Adrenal gland (tissue), 5 donors: ENCODE results near the gene RPS6KL1.

Experiments
- CTCF ChIP-seq, 6 experiments: fragments of 450-650 bp in 4 of 6; fragments of 200-600 bp in 2 of 6; sonication (generic) in 1 of 6; IDR thresholded peaks; 1 replicate in 5 of 6; 2 replicates in 1 of 6; pipeline versions ENCODE4 v1.5.1 to v1.8.0; 2016 to 2021; ENCODE audit warnings: antibody characterized with exemption in 6 of 6, mild to moderate bottlenecking in 2 of 6, moderate library complexity in 1 of 6
- POLR2A ChIP-seq, 2 donors: fragments of 450-650 bp; IDR thresholded peaks; one replicate each; pipeline ENCODE4 v1.6.1; 2017; ENCODE audit warnings: antibody characterized with exemption in 2 of 2, mild to moderate bottlenecking in 2 of 2, moderate library complexity in 1 of 2
- donor health status: DM: no; HTN: no; CAD: no.

GRCh38 chr14:74911704-74912103, 11.4 kb downstream of the RPS6KL1 start:
- TF ChIP-seq CTCF (IDR thresholded peaks at IDR 0.05): no peak
- no peak for TF ChIP-seq POLR2A (IDR thresholded peaks at IDR 0.05)
